Stimulated activated CD4-positive, alpha-beta T cell treated with anti-CD3 and anti-CD28 coated beads, TNF-alpha, amount 100 ng/mL, for 1 hour (primary cell): ENCODE data around the gene EPHB2.
"Not testable (repeated sequence)": the region's sequence is repeated elsewhere in the genome, so short reads cannot be mapped to it uniquely, and the experiment has no call there.

Experiments used
- DNase-seq, 3 donors: peaks; one replicate each; pipeline ENCODE4 v3.0.0-alpha.2; 2020; ENCODE audit warnings: low read depth in 3 of 3, low spot score in 1 of 3

EPHB2 gene

DNA sequence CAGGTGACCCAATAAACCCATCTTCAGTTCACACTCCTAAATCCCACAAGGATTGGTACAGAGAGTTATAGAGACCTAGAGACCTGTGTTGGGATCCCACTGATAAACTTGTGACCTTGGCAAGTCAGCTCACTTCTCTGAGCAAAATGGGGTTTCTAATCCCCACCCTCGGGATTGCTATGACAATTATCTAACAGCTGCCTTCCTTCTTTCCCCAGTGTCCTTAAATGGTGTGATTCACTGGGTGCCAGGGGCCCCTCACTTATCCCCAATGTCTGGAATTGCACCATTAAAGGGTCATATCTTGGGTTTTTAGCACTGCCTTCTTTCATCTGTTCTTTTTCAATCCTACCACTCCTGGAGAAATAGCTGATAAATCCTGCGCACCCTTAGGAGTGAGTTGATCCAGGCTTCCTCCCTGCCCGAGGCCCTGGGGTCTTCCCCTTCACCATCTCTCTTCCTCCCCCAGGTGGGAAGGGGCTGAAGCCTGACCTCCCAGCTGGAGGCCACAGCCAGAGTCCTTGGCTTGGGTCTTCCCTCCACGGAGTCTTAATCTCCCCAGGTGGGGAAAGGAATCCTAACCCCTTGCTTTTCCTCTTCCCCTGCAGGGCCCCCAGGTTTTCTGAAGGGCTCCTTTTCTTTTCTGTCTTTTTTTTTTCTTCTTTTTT lies 222.3 kb downstream of the EPHB2 start:
- no peak for DNase-seq

DNA sequence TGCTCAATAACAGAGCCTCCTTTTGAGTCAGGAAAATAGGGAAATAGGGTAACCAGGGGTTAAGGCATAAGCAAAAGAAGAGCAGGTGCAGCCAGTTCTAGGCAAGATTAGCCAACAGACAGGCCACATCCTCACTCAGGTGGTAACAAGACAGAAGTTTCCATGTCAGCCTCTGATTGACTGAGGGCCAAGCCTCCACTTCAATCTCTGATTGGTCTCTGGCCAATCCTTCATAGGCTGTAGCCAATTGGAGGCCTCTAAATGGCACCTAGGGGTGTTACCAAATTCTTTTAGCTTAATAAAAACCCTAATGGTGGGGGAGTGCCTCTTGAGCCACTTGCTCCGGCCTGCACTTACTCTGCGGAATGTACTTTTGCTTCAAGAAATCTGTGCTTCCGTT lies 224.8 kb downstream of the EPHB2 start:
- DNase-seq = no peak

DNA sequence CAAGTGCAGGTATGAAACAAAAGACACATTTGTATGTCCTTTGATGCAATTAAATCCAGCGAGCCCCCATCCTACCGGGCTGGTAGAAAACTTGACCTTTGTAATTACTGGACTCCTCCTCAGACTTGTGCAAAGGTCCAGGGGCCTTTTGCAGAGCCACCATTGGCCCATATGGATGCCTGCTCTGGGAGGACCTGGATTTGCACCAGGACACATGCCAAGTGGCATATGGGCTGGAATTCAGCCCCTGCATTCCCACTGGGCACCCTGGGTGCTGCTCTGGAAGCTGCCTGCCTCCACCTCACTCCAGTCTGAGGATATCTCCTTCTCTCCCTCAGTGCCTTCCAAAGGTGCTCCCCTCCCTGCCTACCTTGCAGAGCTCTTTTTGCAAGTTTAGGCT lies 226.0 kb downstream of the EPHB2 start:
- no peak for DNase-seq

DNA sequence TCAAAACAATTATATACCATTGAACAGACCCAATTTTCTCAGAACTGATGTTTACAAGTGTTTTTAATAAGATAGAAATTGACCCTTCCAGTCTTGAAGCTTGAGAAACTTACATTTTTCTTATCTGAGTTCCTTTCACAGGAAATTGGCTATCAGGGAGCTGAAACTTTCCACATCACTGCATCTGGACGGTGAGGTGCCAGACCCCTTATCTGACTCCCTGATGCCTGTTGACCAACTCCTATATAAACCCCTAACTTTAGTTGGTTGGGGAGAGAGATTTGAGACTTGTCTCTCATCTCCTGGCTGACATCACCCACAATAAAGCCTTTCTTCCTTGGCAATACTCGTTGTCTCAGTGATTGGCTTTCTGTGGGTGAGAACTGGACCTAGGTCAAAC lies 230.6 kb downstream of the EPHB2 start:
- DNase-seq = no peak

DNA sequence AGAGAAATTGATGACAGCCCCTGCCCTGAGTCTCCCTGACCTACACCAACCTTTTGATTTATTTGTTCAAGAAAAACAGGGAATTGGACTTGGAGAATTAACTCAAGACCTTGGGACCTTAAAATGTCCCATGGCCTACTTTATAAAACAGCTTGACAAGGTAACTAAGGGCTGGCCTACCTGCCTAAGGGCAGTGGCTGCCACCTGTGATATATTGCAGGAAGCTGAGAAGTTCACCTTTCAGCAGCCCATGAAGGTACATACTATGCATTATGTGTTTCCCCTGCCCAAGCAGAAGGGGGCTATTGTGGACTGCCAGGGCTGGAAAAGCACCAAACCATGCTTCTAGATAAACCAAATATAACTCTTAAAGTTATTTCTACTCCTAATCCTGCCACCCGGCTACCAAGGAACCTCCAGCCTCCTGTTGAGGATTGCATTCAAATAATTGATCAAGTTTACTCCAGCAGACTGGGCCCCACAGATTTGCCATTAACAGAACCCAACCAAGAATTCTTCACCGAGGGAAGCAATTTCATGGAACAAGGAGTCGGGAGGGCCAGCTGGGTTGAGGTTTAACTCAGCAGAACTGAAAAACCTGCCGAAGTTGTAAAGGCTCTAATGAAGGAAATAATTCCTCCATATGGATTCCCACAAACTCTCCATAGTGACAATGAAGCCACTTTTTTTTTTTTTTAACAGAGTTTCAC lies 233.9 kb downstream of the EPHB2 start:
- DNase-seq = no peak

DNA sequence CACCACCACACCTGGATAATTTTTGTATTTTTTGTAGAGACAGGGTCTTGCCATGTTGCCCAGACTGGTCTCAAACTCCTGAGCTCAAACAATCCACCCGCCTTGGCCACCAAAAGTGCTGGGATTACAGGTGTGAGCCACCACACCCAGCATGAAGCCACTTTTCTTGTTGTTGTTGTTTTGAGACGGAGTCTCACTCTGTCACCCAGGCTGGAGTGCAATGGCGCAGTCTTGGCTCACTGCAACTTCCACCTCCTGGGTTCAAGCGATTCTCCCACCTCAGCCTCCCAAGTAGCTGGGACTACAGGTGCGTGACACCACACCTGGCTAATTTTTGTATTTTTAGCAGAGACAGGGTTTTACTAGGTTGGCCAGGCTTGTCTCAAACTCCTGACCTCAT lies 234.5 kb downstream of the EPHB2 start:
- not testable (repeated sequence) for DNase-seq

DNA sequence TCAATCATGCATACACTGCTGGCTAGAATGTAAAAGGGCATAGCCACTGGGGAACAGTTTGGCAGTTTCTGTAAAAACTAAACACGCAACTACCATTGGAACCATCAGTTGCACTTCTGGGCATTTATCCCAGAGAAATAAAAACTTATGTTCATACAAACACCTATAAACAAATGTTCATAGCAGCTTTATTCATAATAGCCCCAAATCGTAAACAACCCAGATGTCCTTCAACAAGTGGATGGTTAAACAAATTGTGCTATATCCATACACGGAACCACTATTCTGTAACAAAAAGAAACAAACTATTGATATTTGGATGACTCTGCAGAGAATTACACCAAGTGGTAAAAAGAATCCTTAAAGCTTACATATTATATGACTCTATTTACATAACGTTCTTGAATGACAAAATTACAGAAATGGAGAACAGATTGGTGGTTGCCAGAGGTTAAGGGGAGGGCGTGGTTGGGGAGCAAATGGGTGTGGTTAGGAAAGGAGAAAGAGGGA lies 239.2 kb downstream of the EPHB2 start:
- DNase-seq = no peak

DNA sequence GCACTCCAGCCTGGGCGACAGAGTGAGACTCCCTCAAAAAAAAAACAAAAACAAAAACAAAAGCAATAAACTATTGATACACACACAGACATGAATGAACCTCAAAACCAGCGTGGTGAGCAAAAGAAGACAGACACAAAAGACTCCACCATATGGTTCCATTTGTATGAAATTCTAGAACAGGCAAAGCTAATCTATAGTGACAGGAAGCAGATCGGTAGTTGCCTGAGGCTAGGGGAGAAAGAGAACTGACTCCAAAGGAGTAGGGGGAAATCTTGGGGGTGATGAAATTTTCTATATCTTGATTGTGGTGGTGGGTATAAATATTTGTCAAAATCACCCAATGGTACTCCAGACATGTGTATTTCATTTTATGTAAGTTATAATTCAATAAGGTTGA lies 241.2 kb downstream of the EPHB2 start:
- no peak for DNase-seq

DNA sequence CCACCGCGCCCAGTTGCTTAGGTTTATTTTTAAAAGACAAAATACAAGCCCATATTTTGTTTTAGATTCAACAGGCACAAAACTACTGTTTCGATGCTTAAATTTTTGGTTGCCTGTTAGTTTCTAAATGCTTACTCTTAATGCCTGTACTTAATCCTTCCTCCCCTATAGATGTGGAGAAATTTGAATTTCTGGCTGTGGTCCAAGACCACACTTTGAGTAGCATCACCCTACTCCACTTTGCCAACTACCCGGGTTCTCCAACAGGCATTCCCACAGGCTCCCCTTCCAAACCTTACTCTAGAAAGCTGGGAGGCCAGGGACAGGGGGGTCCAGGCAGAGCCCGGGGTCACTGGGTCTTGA lies 242.0 kb downstream of the EPHB2 start:
- DNase-seq = no peak

DNA sequence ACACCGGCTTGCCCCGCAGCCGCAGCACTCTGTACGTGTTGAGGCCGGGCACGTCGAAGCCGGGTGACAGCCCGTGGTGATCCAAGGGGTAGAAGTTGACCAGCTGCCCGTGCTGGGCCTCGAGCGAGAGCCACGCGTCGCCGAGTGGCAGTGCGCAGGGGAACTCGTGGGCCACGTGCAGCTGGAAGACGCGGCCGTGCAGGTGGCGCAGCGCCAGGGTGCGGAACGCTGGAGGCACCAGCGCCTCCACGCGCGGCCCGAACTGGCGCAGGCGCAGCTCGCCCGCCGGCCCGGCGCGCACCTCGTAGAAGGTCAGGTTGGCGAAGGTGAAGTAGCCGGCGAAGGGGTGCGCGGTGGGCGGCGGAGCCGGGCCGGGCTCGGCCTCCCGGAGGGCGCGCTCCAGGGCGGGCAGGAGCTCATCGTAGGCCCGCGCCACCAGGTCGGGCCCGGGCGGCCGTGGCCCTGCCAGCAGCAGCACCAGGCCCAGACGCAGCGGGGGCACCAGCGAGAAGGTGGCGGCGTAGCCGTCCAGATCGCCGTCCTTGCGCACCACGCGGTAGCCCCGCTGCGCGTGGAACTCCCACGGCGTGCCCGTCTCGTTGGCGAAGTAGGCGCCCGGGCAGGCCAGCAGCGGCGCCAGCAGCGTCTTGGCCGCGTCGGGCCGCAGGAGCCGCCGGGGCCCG lies 242.6 kb downstream of the EPHB2 start:
- DNase-seq = no peak

DNA sequence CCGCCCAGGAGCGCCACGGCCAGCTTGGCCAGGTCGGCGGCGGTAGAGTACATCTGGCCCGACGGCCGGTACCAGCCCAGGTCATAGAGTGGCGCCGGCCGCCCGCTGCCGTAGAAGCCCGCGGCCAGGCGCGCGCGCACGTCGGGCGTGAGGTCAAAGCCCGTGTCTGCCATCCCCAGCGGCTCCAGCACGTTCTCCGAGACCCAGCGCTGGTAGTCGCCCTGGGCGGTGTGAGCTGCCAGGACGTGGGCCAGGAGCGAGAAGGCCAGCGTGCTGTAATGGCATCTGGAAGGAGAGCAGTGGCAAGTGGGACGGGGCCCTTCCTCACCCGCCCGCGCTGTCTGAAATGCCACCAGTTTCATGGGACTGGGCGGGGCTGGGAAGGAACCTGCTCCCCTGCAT lies 243.1 kb downstream of the EPHB2 start:
- no peak for DNase-seq

DNA sequence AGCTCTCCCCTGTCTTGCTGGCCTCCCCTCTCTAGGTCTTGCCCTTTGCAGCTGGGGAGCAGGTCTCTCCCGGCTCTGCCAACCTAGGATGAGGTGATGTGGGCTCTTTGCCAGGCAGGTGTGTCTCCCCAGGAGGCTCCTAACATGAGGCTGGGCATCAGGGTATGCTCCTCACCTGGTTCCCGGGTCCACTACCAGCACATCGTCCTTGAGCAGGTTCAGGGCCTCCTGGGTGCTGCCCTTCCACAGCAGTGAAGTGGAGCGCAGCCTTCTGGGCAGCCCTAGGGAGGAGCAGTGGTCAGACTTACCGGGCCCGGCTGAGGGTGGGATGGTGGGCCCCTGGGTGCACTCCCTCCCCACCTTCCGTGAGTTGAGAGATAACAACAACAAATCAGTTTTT lies 244.5 kb downstream of the EPHB2 start:
- no peak for DNase-seq

DNA sequence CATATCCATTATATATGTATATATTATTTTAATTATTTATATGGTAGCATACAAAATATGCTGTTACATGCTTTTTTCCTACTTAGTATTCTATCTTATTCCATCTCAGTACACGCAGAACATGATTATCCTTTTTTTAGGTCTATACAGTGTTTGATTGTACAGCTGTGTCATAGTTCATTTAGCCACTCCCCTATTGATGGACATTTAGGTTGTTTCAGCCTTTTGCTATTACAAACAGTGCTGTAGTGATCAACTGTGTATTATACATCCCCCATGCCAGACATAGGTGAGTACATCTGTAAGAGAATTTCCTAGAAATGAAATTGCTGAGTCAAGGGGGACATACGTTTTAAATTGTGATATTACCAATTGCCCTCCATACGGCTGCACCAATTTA lies 246.4 kb downstream of the EPHB2 start:
- DNase-seq = no peak

DNA sequence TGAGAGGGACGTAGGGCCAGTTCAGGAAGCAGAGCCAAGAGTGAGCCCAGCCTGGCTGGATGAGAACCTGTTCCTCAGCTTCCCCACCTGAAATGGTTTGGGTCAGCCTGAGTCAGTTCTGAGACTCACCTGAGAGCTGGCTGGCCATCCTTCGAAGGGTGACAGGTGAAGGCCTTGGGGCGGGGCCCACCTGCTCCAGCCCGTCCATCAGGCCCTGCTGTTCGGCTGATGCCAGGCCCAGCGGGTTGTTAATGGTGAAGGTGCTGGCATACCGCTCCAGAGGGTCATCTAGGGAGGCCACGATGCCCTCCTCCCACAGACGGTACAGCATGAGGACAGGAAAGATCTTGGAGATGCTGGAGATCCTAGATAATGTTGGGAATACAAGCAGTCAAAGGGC lies 247.9 kb downstream of the EPHB2 start:
- no peak for DNase-seq

DNA sequence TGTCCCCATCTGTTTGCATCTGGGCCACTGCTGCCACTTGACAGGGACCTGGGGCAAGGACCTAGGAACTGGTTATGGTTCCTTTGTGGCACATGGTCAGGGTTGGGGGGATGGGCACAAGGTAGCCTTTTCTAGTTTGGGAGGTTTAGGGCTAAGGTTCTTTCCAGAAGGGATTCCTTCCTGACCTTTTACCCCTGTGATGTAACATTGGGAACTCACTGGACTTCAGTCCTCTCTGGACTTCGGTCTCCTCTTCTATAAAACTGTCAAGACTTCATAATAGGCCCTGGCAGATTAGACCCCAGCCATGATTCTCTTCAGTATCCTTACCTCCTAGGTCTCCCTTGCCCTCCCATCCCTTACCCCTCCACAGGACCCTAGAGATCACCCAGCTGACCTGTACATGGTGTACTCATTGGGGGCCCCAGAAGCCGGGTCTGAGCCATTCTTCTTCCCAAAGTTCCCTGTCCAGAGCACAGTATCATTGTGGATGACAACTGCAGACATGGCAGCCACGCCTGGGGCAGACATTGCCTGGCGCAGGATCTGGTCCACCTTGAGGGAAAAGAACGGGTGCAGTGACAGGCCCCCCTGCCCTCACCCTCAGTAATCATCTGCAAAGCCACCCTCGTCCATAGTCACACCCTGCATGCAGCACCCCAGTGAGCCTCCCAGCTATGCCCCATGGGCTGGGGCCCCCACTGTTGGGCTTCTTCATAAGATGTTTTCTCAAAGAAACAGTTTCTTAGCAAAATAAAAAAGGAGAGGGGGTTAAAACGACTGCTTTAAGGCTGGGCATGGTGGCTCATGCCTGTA lies 249.1 kb downstream of the EPHB2 start:
- no peak for DNase-seq

DNA sequence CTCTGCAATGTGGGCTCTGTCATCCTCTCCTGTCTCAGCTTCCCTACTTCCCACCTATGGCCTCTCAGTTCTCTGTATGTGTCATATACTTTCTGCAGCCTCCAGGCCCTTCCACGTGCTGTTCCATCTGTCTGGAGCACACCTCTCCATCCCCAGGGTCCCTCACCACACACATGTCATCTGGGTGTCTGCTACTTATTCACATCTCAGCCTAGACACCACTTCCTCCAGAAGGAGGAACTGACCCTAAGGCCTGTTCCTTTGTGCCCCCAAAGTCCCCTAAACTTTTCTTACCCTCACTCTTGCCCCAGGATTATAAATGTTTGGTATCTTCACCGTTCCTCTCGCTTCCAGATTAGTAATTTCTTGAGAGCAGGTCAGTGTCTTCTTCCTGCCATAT lies 251.9 kb downstream of the EPHB2 start:
- DNase-seq = no peak

DNA sequence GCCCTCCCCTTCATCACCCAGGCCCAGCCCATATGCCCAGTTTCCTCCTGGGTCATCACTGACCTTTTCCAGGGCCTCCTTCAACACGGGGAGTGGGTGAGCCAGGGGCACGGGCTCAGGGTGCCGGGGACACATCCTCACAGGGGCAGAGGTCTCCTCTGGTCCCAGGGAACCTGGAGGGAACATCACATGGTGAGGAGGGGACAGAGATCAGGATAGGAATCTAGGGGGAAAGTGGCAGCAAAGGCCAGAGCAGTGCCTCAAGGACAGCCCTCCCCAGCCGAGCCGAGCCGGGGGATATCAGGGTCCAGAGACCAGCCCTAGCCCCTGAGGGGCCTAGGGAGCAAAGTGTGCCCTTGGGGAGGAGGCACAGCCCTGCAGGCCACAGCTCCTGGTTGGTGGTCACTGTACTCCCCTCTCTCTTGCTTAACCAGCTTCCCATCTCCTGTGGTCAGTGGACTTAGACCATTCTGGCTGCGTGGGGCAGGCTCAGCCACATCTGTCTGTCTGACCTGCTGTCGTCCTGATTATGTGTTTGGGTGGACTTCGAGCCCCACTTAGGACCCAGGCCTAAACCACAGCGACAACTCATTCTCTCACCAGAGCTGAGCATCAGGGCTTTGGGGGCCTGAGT lies 252.5 kb downstream of the EPHB2 start:
- no peak for DNase-seq

DNA sequence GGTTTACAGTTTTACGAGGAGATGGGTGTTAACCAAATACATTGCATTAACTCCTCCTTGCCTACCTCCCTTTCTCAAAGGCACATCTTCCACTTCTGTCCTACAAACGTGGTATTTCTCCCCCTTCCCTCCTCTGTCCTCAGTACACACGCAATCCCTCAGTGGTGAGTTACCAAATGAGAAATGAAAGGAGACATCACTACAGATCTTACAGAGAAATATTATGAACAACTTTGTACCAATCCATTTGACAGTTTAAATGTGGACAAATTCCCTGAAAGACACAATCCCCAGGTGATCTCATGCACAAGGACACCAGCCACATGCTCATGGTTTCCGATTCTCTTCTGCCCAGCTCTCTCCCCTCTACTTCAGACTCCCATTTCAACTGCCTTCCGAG lies 255.7 kb downstream of the EPHB2 start:
- DNase-seq = no peak

DNA sequence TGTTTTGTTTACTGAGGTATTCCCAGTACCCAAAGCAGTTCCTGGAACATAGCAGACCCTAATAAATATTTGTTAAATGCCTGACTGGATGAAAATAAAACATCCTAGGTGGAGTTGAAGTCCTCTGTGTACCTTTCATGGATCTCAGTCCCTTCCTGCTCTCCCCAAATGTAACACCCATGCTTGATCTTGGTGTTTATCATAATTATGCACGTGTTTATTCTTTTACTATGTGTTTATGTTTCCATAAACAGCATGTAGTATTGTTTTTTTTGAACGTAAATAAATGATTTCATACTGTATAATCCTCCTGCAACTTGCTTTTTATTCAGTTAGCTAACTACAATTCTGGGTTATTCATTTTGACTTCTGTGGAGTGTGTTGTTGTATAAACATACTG lies 257.2 kb downstream of the EPHB2 start:
- no peak for DNase-seq

DNA sequence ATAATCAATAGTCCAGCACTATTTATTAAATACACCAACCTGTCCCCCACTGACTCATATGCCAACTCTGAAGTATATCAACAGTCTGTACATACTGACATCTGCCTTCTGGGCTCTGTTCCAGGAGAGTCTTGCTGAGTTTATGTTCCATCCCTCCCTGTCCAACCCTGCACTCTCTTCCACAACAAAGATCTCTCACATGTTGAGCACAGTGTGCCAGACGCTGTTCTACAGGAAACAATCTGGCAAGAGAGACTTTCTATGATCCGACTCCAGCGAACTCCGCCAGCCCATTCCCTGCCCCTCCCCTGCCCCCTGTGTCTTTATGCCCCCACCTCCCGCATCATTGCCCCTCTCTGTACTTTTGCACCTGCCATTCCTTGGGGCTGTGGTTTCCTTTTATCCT lies 258.7 kb downstream of the EPHB2 start:
- DNase-seq = no peak

DNA sequence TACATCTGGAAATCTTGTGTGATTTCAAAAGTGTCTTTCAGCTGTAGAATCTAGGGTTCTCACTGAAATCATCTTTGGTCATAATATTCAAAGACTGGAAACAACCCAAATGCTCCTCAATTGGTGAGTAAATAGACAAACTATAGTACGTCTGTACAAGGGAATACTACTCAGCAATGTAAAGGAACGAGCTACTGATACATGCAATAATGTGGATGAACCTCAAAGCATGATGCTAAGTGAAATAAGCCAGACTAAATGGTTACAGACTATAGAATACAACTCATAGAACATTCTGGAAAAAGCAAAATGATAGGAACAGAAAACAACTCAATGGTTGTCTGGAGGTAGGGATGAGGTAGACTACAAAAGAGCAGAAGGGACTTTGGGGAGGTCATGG lies 259.5 kb downstream of the EPHB2 start:
- DNase-seq = no peak
